ENCODE data around the gene NPL.
A peak's percentile ranks its signal among the peaks of the same experiment; 100 is the strongest.

Gene NPL

DNA sequence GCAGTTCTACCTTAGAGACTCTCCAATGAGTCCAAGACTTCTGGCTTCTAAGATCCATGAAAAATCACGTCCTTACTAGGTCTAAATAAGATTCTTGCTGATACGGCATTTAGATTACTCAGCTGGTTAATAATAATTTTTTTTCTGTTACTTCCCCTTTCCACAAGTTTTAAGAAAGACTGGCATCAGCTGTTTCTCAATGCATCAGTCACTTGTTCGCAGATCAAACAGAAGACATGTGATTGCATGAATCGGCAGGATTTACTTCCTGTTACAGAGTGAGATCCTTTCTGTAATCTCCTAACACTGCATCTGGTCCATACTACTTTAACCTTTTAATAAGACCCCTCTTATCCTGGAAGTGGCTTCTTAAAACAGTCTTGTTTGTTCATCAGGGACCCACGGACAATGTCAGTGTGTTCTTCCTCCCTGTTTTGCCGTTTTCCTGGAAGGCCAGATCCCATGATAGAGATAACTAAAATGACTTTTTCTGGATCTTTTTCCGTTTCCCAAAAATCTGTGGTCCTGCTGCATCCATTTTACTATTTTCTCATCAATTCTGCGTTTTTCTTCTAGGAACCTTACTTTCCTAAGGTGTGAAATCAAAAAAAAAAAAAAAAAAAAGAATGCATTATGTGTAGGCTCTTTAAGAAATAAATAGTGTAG, 6.1 kb downstream of the NPL start:
- Histone ChIP-seq H3K36me3 (replicated peaks) (no peaks in the 10 kb centered on the region), H3K4me3 (ENCODE audit: low read depth, low read length) (no peak overlapping the region), H3K27me3 (replicated peaks) (no peaks in the 10 kb centered on the region), H3K27ac (no peak overlapping the region)
- TF ChIP-seq, protein P1, sequence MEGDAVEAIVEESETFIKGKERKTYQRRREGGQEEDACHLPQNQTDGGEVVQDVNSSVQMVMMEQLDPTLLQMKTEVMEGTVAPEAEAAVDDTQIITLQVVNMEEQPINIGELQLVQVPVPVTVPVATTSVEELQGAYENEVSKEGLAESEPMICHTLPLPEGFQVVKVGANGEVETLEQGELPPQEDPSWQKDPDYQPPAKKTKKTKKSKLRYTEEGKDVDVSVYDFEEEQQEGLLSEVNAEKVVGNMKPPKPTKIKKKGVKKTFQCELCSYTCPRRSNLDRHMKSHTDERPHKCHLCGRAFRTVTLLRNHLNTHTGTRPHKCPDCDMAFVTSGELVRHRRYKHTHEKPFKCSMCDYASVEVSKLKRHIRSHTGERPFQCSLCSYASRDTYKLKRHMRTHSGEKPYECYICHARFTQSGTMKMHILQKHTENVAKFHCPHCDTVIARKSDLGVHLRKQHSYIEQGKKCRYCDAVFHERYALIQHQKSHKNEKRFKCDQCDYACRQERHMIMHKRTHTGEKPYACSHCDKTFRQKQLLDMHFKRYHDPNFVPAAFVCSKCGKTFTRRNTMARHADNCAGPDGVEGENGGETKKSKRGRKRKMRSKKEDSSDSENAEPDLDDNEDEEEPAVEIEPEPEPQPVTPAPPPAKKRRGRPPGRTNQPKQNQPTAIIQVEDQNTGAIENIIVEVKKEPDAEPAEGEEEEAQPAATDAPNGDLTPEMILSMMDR (IDR thresholded peaks at IDR 0.05; ENCODE audit: low read depth, low read length, missing control alignments), result no peak
- in situ Hi-C loops (cut with HindIII; ENCODE audit: low pct_ligation_motif_present, low sequenced_read_pairs), result no loop called here
- DNase-seq, result peak; percentile 4

- no peaks in the 10 kb centered on the region for H3K27me3 ChIP-seq (replicated peaks)
- no peak for DNase-seq
- in situ Hi-C loops (cut with HindIII; ENCODE audit: low pct_ligation_motif_present, low sequenced_read_pairs), result no loop called here
- no peak overlapping the region for H3K27ac ChIP-seq
- no peaks in the 10 kb centered on the region for H3K36me3 ChIP-seq (replicated peaks)
- H3K4me3 ChIP-seq (ENCODE audit: low read depth, low read length), result no peak overlapping the region
- TF ChIP-seq, protein P1 (IDR thresholded peaks at IDR 0.05; ENCODE audit: low read depth, low read length, missing control alignments), result no peak
These were observed 12.6 kb downstream of the NPL start for GRCh38 chr1:182802006-182802803.

DNA sequence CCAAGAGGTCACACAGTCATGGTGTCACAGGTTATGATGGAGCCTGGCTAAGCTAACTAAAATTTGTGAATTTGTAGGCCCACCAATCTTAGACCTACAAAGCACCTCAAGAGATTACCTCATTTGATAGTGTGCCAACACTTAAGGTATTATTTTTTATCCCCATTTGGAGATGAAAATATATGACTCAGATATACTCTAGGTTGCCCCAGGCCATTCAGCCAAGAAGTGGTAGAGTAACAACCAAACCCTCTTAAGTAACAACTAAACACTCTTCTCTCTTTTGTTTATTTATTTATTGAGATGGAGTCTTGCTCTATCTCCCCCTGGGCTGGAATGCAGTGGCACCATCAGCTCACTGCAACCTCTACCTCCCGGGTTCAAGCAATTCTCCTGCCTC, 14.3 kb downstream of the NPL start:
- TF ChIP-seq, protein P1 (IDR thresholded peaks at IDR 0.05; ENCODE audit: low read depth, low read length, missing control alignments), result no peak
- in situ Hi-C loops (cut with HindIII; ENCODE audit: low pct_ligation_motif_present, low sequenced_read_pairs), result no loop called here
- DNase-seq, result no peak
- H3K27ac ChIP-seq, result no peak overlapping the region
- no peaks in the 10 kb centered on the region for H3K27me3 ChIP-seq (replicated peaks)
- no peaks in the 10 kb centered on the region for H3K36me3 ChIP-seq (replicated peaks)
- H3K4me3 ChIP-seq (ENCODE audit: low read depth, low read length), result no peak overlapping the region

- in situ Hi-C loops (cut with HindIII; ENCODE audit: low pct_ligation_motif_present, low sequenced_read_pairs), result no loop called here
- no peak for DNase-seq
- TF ChIP-seq, protein P1 (IDR thresholded peaks at IDR 0.05; ENCODE audit: low read depth, low read length, missing control alignments), result no peak
- Histone ChIP-seq H3K27me3 (replicated peaks) (no peaks in the 10 kb centered on the region), H3K27ac (no peak overlapping the region), H3K4me3 (ENCODE audit: low read depth, low read length) (no peak overlapping the region), H3K36me3 (replicated peaks) (no peaks in the 10 kb centered on the region)
These were observed 16.6 kb downstream of the NPL start for GRCh38 chr1:182806015-182806678.

DNA sequence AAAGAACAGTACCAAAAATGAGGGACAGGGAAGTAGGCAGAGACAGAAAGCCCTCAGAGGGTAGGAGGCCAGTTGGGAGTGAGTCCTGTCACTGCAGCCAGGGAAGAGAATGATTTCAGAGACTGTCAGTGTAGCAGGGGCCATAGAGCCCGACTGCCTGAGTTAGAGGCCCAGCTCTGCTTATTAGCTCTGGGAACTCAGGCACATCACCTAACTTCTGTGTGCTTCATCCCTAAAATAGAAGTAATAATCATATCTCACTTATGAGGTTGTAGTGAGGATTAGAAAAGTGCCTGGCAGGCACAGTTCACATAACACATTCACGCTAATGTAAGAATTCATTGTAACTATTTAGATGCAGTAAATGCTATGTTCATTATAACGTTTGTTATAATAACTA, 18.3 kb downstream of the NPL start:
- DNase-seq, result no peak
- in situ Hi-C loops (cut with HindIII; ENCODE audit: low pct_ligation_motif_present, low sequenced_read_pairs), result no loop called here
- TF ChIP-seq, protein P1 (IDR thresholded peaks at IDR 0.05; ENCODE audit: low read depth, low read length, missing control alignments), result no peak
- no peaks in the 10 kb centered on the region for H3K36me3 ChIP-seq (replicated peaks)
- H3K27ac ChIP-seq, result no peak overlapping the region
- H3K4me3 ChIP-seq (ENCODE audit: low read depth, low read length), result no peak overlapping the region
- no peaks in the 10 kb centered on the region for H3K27me3 ChIP-seq (replicated peaks)
